Calu3 (cell line): ENCODE data around the gene CPAMD8. TPM values are rescaled to one million over a fixed set of nuclear protein-coding genes. Genes with fewer than 3 reads are reported as not detected.
"Not testable (repeated sequence)": the region's sequence is repeated elsewhere in the genome, so short reads cannot be mapped to it uniquely, and the experiment has no call there.

Source experiments
- BruUV-seq: library from RNA; stranded (reverse); fragments of 400-500 nt; replicated peaks from 2 replicates; lab custom pipeline; 2021; lab: Mats Ljungman, UMichigan
- CTCF ChIA-PET: fragments of 300-600 bp; sonication (Branson Sonifier 250); formaldehyde crosslinking; loops from one replicate; lab custom pipeline; 2022; ENCODE audit warnings: antibody characterized with exemption; lab: Charles Lee
- DNase-seq: peaks from one replicate; pipeline ENCODE4 v3.0.0; 2022
- H3K27ac Mint-ChIP-seq: one replicate; pipeline ENCODE4 v1.8.0; 2022; ENCODE audit warnings: mixed read lengths; ENCODE audit not compliant: unreplicated experiment
- H3K27me3 Mint-ChIP-seq: one replicate; pipeline ENCODE4 v1.8.0; 2022; ENCODE audit warnings: mixed read lengths; ENCODE audit not compliant: unreplicated experiment
- H3K36me3 Mint-ChIP-seq: one replicate; pipeline ENCODE4 v1.8.0; 2022; ENCODE audit warnings: mild to moderate bottlenecking, moderate library complexity, mixed read lengths; ENCODE audit not compliant: insufficient read depth, unreplicated experiment
- H3K4me1 Mint-ChIP-seq: one replicate; pipeline ENCODE4 v1.8.0; 2022; ENCODE audit warnings: mild to moderate bottlenecking, low read depth, mixed read lengths; ENCODE audit not compliant: unreplicated experiment
- H3K4me3 Mint-ChIP-seq: one replicate; pipeline ENCODE4 v1.8.0; 2022; ENCODE audit warnings: mild to moderate bottlenecking, low read depth, moderate library complexity, mixed read lengths; ENCODE audit not compliant: unreplicated experiment
- H3K9me3 Mint-ChIP-seq: one replicate; pipeline ENCODE4 v1.8.0; 2022; ENCODE audit warnings: low read depth, mixed read lengths; ENCODE audit not compliant: unreplicated experiment
- CTCF ChIP-seq: fragments of 200-600 bp; IDR thresholded peaks from one replicate; pipeline ENCODE4 v1.8.0; 2022; ENCODE audit warnings: antibody characterized with exemption; ENCODE audit not compliant: unreplicated experiment
- intact Hi-C: fragments of 100-400 bp; cut with micrococcal nuclease; formaldehyde crosslinking; loops from one replicate; pipeline ENCODE4 v1.10.0; 2022; ENCODE audit not compliant: unreplicated experiment
- total RNA-seq: library from RNA; stranded (reverse); gene quantifications from 2 replicates; pipeline ENCODE4 v1.2.3, GENCODE V29; 2022

CPAMD8 gene
- total RNA-seq, 1 experiment from 2014 or later = 5.8 TPM

GRCh38 chr19:17021793-17022590 lies 4.6 kb downstream of the CPAMD8 start:
- H3K4me1 Mint-ChIP-seq = peaks cover 9% of the 10 kb centered on the region
- TF ChIP-seq CTCF = no peak
- peak; percentile 72 for DNase-seq
- intact Hi-C loops = no loop called here
- H3K36me3 Mint-ChIP-seq = peaks cover 18% of the 10 kb centered on the region
- BruUV-seq = no TSS peak
- H3K4me3 Mint-ChIP-seq = no peak overlapping the region
- CTCF ChIA-PET = interaction anchor here (0.6 to 0.9 kb wide), 6 partner anchors 10 to 624 kb away, joined by 3 to 4 read pairs (median 3); no protein-coding TSS in a partner anchor
- H3K27me3 Mint-ChIP-seq = no peaks in the 10 kb centered on the region
- H3K27ac Mint-ChIP-seq = peak overlapping the region; percentile 56
- H3K9me3 Mint-ChIP-seq = no peaks in the 10 kb centered on the region

- TF ChIP-seq CTCF = no peak
- Mint-ChIP-seq H3K27me3 (no peaks in the 10 kb centered on the region), H3K27ac (no peak overlapping the region), H3K36me3 (peaks cover 18% of the 10 kb centered on the region), H3K4me3 (no peak overlapping the region), H3K4me1 (peaks cover 9% of the 10 kb centered on the region), H3K9me3 (no peaks in the 10 kb centered on the region)
- intact Hi-C loops = no loop called here
- no TSS peak for BruUV-seq
- CTCF ChIA-PET = interaction anchor here (0.6 to 0.9 kb wide), 2 partner anchors 9 to 31 kb away, joined by 3 read pairs; no protein-coding TSS in a partner anchor
- no peak for DNase-seq
These were observed 5.3 kb downstream of the CPAMD8 start for GRCh38 chr19:17021328-17021727.

DNA sequence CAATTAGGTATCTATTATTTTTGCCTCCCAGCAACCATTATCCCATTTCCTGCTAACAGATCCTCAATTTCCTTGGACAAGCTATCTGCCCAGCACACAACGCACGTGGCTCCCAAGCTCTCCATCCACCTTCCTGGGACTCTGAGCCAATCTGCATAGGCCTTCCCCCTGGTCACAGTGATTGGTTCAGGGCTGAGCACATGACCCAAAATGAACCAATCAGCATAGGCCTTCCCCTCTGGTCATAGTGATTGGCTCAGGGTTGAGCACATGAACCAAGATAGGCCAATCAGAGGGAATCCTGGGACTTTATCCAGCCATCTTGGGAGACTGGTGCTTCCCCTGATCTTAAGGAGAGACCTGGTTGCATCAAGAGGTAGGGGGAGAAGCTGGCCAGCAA lies 5.8 kb downstream of the CPAMD8 start:
- intact Hi-C loops = no loop called here
- BruUV-seq = no TSS peak
- H3K36me3 Mint-ChIP-seq = peaks cover 16% of the 10 kb centered on the region
- no peak for DNase-seq
- no peak for TF ChIP-seq CTCF
- H3K4me3 Mint-ChIP-seq = no peak overlapping the region
- H3K27ac Mint-ChIP-seq = no peak overlapping the region
- CTCF ChIA-PET = no interaction called here
- no peaks in the 10 kb centered on the region for H3K9me3 Mint-ChIP-seq
- peaks cover 9% of the 10 kb centered on the region for H3K4me1 Mint-ChIP-seq
- H3K27me3 Mint-ChIP-seq = no peaks in the 10 kb centered on the region

GRCh38 chr19:17020385-17020784 lies 6.2 kb downstream of the CPAMD8 start:
- intact Hi-C loops = no loop called here
- CTCF ChIA-PET = no interaction called here
- Mint-ChIP-seq H3K4me3 (no peak overlapping the region), H3K36me3 (peaks cover 14% of the 10 kb centered on the region), H3K4me1 (peaks cover 9% of the 10 kb centered on the region), H3K27me3 (no peaks in the 10 kb centered on the region), H3K27ac (no peak overlapping the region), H3K9me3 (no peaks in the 10 kb centered on the region)
- TF ChIP-seq CTCF = no peak
- no TSS peak for BruUV-seq
- no peak for DNase-seq

- CTCF ChIA-PET = interaction anchor here (0.6 kb wide), 1 partner anchor 51 kb away, joined by 4 read pairs; no protein-coding TSS in a partner anchor
- BruUV-seq, H3K9me3 Mint-ChIP-seq, H3K4me3 Mint-ChIP-seq, H3K36me3 Mint-ChIP-seq, H3K27me3 Mint-ChIP-seq, H3K4me1 Mint-ChIP-seq, intact Hi-C loops: not testable (repeated sequence)
- peak; percentile 32 for DNase-seq
- H3K27ac Mint-ChIP-seq = peak overlapping the region; percentile 84
These were observed 12.3 kb downstream of the CPAMD8 start for GRCh38 chr19:17014212-17014861.
